HG03066 (cell line): ENCODE results near the gene GNB1L.

ENCODE experiments used
- ATAC-seq: cut with Tn5 transposase; IDR thresholded peaks from one replicate; pipeline ENCODE4 v1.9.1; 2021; ENCODE audit warnings: low read depth; ENCODE audit not compliant: unreplicated experiment

The GNB1L gene

GRCh38 chr22:19765477-19766239 is 89.0 kb downstream of the GNB1L start:
- no peak for ATAC-seq

GRCh38 chr22:19764636-19765476 is 89.8 kb downstream of the GNB1L start:
- no peak for ATAC-seq

- no peak for ATAC-seq
Measured at GRCh38 chr22:19764299-19764593, 90.4 kb downstream of the GNB1L start.

- no peak for ATAC-seq
Measured at GRCh38 chr22:19763458-19764298, 91.0 kb downstream of the GNB1L start.

- ATAC-seq, result no peak
Measured at GRCh38 chr22:19762568-19763457, 91.9 kb downstream of the GNB1L start.

GRCh38 chr22:19761725-19762567 is 92.7 kb downstream of the GNB1L start:
- no peak for ATAC-seq

- no peak for ATAC-seq
Measured at GRCh38 chr22:19760951-19761724, 93.5 kb downstream of the GNB1L start.

- no peak for ATAC-seq
Measured at GRCh38 chr22:19760058-19760950, 94.4 kb downstream of the GNB1L start, which contains the start of gene TBX1. TSS of gene TBX1 (plus strand) at chr22:19760778. CDS start at chr22:19760844, 66 bp downstream.

GRCh38 chr22:19759427-19760057 is 95.1 kb downstream of the GNB1L start:
- no peak for ATAC-seq

- ATAC-seq, result no peak
Measured at GRCh38 chr22:19758896-19759426, 95.7 kb downstream of the GNB1L start.

GRCh38 chr22:19757985-19758895 is 96.4 kb downstream of the GNB1L start:
- no peak for ATAC-seq

- ATAC-seq, result no peak
Measured at GRCh38 chr22:19757140-19757984, 97.3 kb downstream of the GNB1L start.

- no peak for ATAC-seq
Measured at GRCh38 chr22:19756288-19757128, 98.2 kb downstream of the GNB1L start.

- no peak for ATAC-seq
Measured at GRCh38 chr22:19755722-19756287, 98.9 kb downstream of the GNB1L start.
